ENCODE results near the gene DDX39B.

DNA sequence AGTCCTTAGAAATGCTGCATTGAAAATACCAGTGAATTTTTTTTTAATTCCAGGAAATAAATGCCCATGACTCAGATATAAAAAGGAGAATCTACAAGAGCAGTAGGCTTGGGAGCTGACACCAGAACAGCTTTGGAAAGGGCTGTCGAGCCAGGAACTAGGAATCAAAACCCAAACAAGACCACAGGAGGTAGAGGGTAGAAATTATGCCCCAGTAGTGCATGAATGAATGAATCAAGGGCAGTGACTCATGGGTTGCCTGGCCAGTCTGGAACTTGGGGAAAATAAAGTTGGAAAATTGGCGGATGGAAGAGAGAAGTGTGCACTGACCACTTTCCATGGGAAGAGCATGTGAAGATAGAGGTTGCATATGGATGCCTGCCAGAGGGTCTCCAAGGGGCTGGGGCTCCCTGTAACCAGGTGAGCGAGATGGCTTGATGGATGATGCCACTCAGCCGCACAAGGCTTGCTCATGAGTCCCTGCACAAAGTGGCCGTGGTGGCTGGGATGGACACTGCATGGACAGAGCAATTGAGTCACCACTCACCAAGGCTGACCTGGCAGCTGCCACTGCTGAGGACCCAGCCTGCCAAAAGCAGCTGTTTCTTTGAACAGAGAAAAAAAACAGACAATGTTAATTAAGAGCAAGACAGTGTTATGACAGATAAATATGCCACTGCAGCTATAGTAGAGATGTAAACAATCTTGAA, 28.2 kb downstream of the DDX39B start:
- TF ChIP-seq, protein P1, sequence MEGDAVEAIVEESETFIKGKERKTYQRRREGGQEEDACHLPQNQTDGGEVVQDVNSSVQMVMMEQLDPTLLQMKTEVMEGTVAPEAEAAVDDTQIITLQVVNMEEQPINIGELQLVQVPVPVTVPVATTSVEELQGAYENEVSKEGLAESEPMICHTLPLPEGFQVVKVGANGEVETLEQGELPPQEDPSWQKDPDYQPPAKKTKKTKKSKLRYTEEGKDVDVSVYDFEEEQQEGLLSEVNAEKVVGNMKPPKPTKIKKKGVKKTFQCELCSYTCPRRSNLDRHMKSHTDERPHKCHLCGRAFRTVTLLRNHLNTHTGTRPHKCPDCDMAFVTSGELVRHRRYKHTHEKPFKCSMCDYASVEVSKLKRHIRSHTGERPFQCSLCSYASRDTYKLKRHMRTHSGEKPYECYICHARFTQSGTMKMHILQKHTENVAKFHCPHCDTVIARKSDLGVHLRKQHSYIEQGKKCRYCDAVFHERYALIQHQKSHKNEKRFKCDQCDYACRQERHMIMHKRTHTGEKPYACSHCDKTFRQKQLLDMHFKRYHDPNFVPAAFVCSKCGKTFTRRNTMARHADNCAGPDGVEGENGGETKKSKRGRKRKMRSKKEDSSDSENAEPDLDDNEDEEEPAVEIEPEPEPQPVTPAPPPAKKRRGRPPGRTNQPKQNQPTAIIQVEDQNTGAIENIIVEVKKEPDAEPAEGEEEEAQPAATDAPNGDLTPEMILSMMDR (IDR thresholded peaks at IDR 0.05): no peak
- TF ChIP-seq POLR2A (IDR thresholded peaks at IDR 0.05): no peak
